Astrocyte (in vitro differentiated cells and primary cell): Measurements from ENCODE around the gene PLSCR2. TPM values are rescaled to one million over a fixed set of nuclear protein-coding genes. Genes with fewer than 3 reads are reported as not detected.
A peak's percentile ranks its signal among the peaks of the same experiment; 100 is the strongest.

Experiments used
- DNase-seq: peaks from one replicate; pipeline ENCODE4 v3.0.0-alpha.2; 2010; ENCODE audit warnings: low read depth
- FAIRE-seq: peaks from 2 replicates; lab custom pipeline; 2011; peaks lifted over from hg19 to GRCh38; lab: Jason Lieb, UNC
- H2AFZ ChIP-seq: 2 replicates; pipeline ENCODE4 v1.6.0; 2012; ENCODE audit warnings: low read depth, low read length, inconsistent platforms
- H3K27ac ChIP-seq: 2 replicates; pipeline ENCODE4 v1.5.1; 2011; ENCODE audit warnings: low read depth, low read length, inconsistent platforms
- H3K27me3 ChIP-seq: 2 replicates; pipeline ENCODE4 v1.6.0; 2011; ENCODE audit warnings: low read length, inconsistent platforms; ENCODE audit not compliant: insufficient read depth
- H3K36me3 ChIP-seq: 2 replicates; pipeline ENCODE4 v1.5.1; 2011; ENCODE audit warnings: low read length, inconsistent platforms; ENCODE audit not compliant: insufficient read depth
- H3K4me1 ChIP-seq: 2 replicates; pipeline ENCODE4 v1.5.1; 2011; ENCODE audit warnings: low read length, inconsistent platforms; ENCODE audit not compliant: insufficient read depth
- H3K4me2 ChIP-seq: 2 replicates; pipeline ENCODE4 v1.6.0; 2012; ENCODE audit warnings: low read length, inconsistent platforms
- H3K4me3 ChIP-seq: 2 replicates; pipeline ENCODE4 v1.5.1; 2011; ENCODE audit warnings: low read depth, mild to moderate bottlenecking, low read length, inconsistent platforms; ENCODE audit not compliant: insufficient read depth
- H3K79me2 ChIP-seq: 2 replicates; pipeline ENCODE4 v1.6.0; 2012; ENCODE audit warnings: mild to moderate bottlenecking, low read length, inconsistent platforms; ENCODE audit not compliant: insufficient read depth
- H3K9ac ChIP-seq: 2 replicates; pipeline ENCODE4 v1.6.0; 2012; ENCODE audit warnings: mild to moderate bottlenecking, low read length, inconsistent platforms
- H3K9me3 ChIP-seq: 2 replicates; pipeline ENCODE4 v1.5.1; 2012; ENCODE audit warnings: low read depth, mild to moderate bottlenecking, low read length, inconsistent platforms; ENCODE audit not compliant: insufficient read depth
- H4K20me1 ChIP-seq: 2 replicates; pipeline ENCODE4 v1.6.0; 2012; ENCODE audit warnings: low read length, inconsistent platforms; ENCODE audit not compliant: insufficient read depth
- H3K27ac Mint-ChIP-seq: one replicate; pipeline ENCODE4 v1.8.0; 2021; ENCODE audit warnings: mild to moderate bottlenecking, mixed read lengths; ENCODE audit not compliant: unreplicated experiment
- H3K27me3 Mint-ChIP-seq: one replicate; pipeline ENCODE4 v1.8.0; 2021; ENCODE audit warnings: low read depth, mixed read lengths; ENCODE audit not compliant: unreplicated experiment
- H3K36me3 Mint-ChIP-seq: one replicate; pipeline ENCODE4 v1.8.0; 2021; ENCODE audit warnings: low read depth, mixed read lengths; ENCODE audit not compliant: unreplicated experiment
- H3K4me1 Mint-ChIP-seq: one replicate; pipeline ENCODE4 v1.8.0; 2021; ENCODE audit warnings: low read depth, mixed read lengths; ENCODE audit not compliant: unreplicated experiment
- H3K4me3 Mint-ChIP-seq: one replicate; pipeline ENCODE4 v1.8.0; 2021; ENCODE audit warnings: mild to moderate bottlenecking, moderate library complexity, mixed read lengths; ENCODE audit not compliant: unreplicated experiment
- H3K9me3 Mint-ChIP-seq: one replicate; pipeline ENCODE4 v1.8.0; 2021; ENCODE audit warnings: mild to moderate bottlenecking, mixed read lengths; ENCODE audit not compliant: unreplicated experiment
- CTCF ChIP-seq: IDR thresholded peaks from 2 replicates; pipeline ENCODE4 v1.5.1; 2011; ENCODE audit warnings: low read depth, mild to moderate bottlenecking, inconsistent platforms, low read length, moderate library complexity; ENCODE audit not compliant: insufficient read depth
- EZH2 ChIP-seq: IDR thresholded peaks from 2 replicates; pipeline ENCODE4 v1.6.1; 2012; ENCODE audit warnings: mild to moderate bottlenecking, low read length, inconsistent platforms; ENCODE audit not compliant: insufficient read depth
- total RNA-seq: library from RNA; stranded (reverse); gene quantifications from 2 replicates; pipeline ENCODE4 v1.2.1, GENCODE V29; 2021

The PLSCR2 gene
- total RNA-seq, 1 donor from 2014 or later, result not detected

DNA sequence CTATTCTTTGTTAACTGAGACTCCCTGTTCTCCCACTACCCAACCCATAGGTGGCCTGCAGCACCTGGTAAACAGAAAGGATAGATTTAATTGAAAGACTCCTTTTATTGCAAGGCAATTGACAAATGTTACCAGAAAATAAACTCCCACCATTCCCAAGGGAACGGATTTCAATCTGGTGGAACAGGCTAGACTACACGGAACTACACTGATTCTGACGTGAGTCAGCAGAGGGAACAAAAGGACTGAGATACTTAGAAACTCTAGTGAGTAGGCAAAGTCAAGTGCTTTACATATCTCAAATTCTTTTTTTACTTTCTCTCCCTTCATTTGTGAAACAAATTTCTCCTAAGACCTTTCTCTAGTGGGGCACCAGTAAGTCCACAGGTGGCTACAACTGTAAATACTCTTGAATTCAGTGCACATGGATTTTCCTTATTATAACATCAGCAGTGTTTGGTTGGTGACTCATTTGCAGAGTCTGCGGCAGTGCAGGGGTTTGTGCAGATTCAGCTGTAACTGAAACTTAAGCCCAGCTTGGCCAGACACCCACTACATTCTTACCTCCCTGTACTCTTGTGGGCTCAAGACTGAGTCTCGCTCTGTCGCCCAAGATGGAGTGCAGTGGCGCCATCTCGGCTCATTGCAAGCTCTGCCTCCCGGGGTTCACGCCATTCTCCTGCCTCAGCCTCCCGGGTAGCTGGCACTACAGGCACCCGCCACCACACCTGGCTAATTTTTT is 34.3 kb upstream of the PLSCR2 start:
- peak overlapping the region; percentile 86 for H3K27ac ChIP-seq
- H3K4me3 ChIP-seq, result peak overlapping the region; percentile 7
- H3K36me3 ChIP-seq, result no peaks in the 10 kb centered on the region
- FAIRE-seq, result peak; percentile 85
- no peaks in the 10 kb centered on the region for H4K20me1 ChIP-seq
- H3K79me2 ChIP-seq, result no peaks in the 10 kb centered on the region
- H3K27me3 ChIP-seq, result no peaks in the 10 kb centered on the region
- no peaks in the 10 kb centered on the region for H3K9me3 ChIP-seq
- Mint-ChIP-seq H3K36me3 (no peaks in the 10 kb centered on the region), H3K4me3 (peak overlapping the region; percentile 24), H3K27ac (peak overlapping the region; percentile 98), H3K9me3 (no peaks in the 10 kb centered on the region), H3K4me1 (peaks cover 54% of the 10 kb centered on the region), H3K27me3 (no peaks in the 10 kb centered on the region)
- H3K9ac ChIP-seq, result peak overlapping the region; percentile 65
- H3K4me1 ChIP-seq, result peaks cover 34% of the 10 kb centered on the region
- DNase-seq, result peak; percentile 99
- TF ChIP-seq CTCF (no peak), EZH2 (no peak)
- H2AFZ ChIP-seq, result peak overlapping the region; percentile 20
- peak overlapping the region; percentile 75 for H3K4me2 ChIP-seq

DNA sequence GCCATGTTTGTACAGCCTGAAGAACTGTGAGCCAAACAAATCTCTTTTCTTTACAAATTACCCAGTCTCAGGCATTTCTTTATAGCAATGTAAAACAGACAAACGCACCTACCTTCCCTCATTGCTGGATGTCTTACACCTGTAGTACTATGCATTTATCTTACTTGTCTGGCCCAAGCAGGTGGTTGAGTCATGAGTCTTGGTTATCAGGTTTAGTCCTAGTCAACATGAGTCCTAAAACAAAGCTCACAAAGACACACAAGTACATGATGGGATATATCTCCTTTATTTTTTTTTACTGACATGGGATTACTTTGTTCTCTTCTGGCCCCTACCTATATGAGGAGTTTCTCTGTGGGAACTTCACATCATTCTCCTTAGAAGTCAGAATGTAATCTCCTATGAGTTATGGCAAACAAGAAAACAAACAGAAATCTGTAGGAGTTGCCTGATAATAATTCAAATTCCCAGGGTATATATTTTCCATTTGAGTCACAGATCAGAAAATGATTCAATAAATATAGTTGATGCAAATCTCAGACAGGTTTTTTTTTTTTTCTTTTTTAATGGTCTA is 33.6 kb upstream of the PLSCR2 start:
- H3K9me3 ChIP-seq, result no peaks in the 10 kb centered on the region
- Mint-ChIP-seq H3K27ac (peak overlapping the region; percentile 98), H3K9me3 (peaks cover 3% of the 10 kb centered on the region), H3K27me3 (no peaks in the 10 kb centered on the region), H3K4me1 (peaks cover 49% of the 10 kb centered on the region), H3K4me3 (no peak overlapping the region), H3K36me3 (no peaks in the 10 kb centered on the region)
- H2AFZ ChIP-seq, result no peak overlapping the region
- H3K4me2 ChIP-seq, result peak overlapping the region; percentile 75
- no peaks in the 10 kb centered on the region for H3K27me3 ChIP-seq
- peak overlapping the region; percentile 65 for H3K9ac ChIP-seq
- H4K20me1 ChIP-seq, result no peaks in the 10 kb centered on the region
- H3K36me3 ChIP-seq, result no peaks in the 10 kb centered on the region
- no peak for FAIRE-seq
- peaks cover 34% of the 10 kb centered on the region for H3K4me1 ChIP-seq
- DNase-seq, result peak; percentile 36
- H3K79me2 ChIP-seq, result no peaks in the 10 kb centered on the region
- no peak overlapping the region for H3K4me3 ChIP-seq
- TF ChIP-seq EZH2 (no peak), CTCF (no peak)
- H3K27ac ChIP-seq, result peak overlapping the region; percentile 86

DNA sequence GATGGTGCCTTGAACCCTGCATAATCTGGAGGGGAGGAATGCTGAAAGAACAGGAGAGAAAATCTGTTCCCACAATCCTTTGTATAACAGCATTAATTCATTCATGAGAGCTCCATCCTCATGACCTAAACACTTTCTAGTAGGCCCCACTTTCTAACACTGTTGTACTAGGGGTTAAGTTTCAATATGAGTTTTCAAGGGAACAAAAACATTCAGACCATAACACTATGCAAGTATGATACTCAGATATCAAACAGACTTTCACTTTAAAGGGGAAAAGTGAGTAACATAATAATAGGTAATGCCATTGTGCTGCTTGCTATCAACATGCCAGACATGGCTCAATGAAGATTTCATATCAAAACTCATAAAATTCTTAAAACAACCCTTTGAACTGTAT is 32.4 kb upstream of the PLSCR2 start:
- Histone ChIP-seq H3K27me3 (no peaks in the 10 kb centered on the region), H3K79me2 (no peaks in the 10 kb centered on the region), H3K4me2 (no peak overlapping the region), H2AFZ (no peak overlapping the region), H3K36me3 (no peaks in the 10 kb centered on the region), H3K4me3 (no peak overlapping the region), H3K4me1 (peaks cover 27% of the 10 kb centered on the region), H3K9me3 (no peaks in the 10 kb centered on the region), H4K20me1 (no peaks in the 10 kb centered on the region), H3K9ac (no peak overlapping the region), H3K27ac (no peak overlapping the region)
- no peak for DNase-seq
- TF ChIP-seq CTCF (no peak), EZH2 (no peak)
- Mint-ChIP-seq H3K36me3 (no peaks in the 10 kb centered on the region), H3K4me1 (peaks cover 36% of the 10 kb centered on the region), H3K4me3 (no peak overlapping the region), H3K27ac (no peak overlapping the region), H3K27me3 (no peaks in the 10 kb centered on the region), H3K9me3 (peaks cover 7% of the 10 kb centered on the region)
- no peak for FAIRE-seq
